HUES6 (cell line): ENCODE results near the gene TGIF1.
A peak's percentile ranks its signal among the peaks of the same experiment; 100 is the strongest.

Experiments
- H3K27ac ChIP-seq: 2 replicates; pipeline ENCODE4 v1.7.0; 2013; ENCODE audit warnings: low read depth, mild to moderate bottlenecking, low read length, inconsistent platforms
- H3K27me3 ChIP-seq: 2 replicates; pipeline ENCODE4 v1.6.1; 2013; ENCODE audit warnings: low read length; ENCODE audit not compliant: control insufficient read depth, insufficient read depth
- H3K36me3 ChIP-seq: 2 replicates; pipeline ENCODE4 v1.6.1; 2013; ENCODE audit warnings: low read length; ENCODE audit not compliant: control insufficient read depth, insufficient read depth
- H3K4me1 ChIP-seq: 2 replicates; pipeline ENCODE4 v1.6.1; 2013; ENCODE audit warnings: low read length; ENCODE audit not compliant: control insufficient read depth, insufficient read depth
- H3K4me3 ChIP-seq: 2 replicates; pipeline ENCODE4 v1.5.1; 2013; ENCODE audit warnings: low read depth, low read length
- H3K9ac ChIP-seq: one replicate; pipeline ENCODE4 v1.6.1; 2013; ENCODE audit warnings: mild to moderate bottlenecking, low read length
- H3K9me3 ChIP-seq: 2 replicates; pipeline ENCODE4 v1.6.1; 2013; ENCODE audit warnings: low read depth, low read length; ENCODE audit not compliant: control insufficient read depth, insufficient read depth

TGIF1 gene

GRCh38 chr18:3449512-3450011 is 410 bp upstream of the TGIF1 start:
- Histone ChIP-seq H3K27ac (peak overlapping the region; percentile 83; the same call in 1 of the 2 replicates), H3K36me3 (peaks cover 14% of the 10 kb centered on the region), H3K4me1 (peaks cover 26% of the 10 kb centered on the region), H3K4me3 (peak overlapping the region; percentile 83), H3K9ac (peak overlapping the region; percentile 83), H3K27me3 (no peaks in the 10 kb centered on the region), H3K9me3 (no peaks in the 10 kb centered on the region)

GRCh38 chr18:3450799-3451182 is 819 bp downstream of the TGIF1 start:
- peak overlapping the region; percentile 70 for H3K27ac ChIP-seq
- peaks cover 25% of the 10 kb centered on the region for H3K4me1 ChIP-seq
- no peaks in the 10 kb centered on the region for H3K27me3 ChIP-seq
- peak overlapping the region; percentile 83 for H3K4me3 ChIP-seq
- no peaks in the 10 kb centered on the region for H3K9me3 ChIP-seq
- peaks cover 18% of the 10 kb centered on the region for H3K36me3 ChIP-seq
- H3K9ac ChIP-seq, result peak overlapping the region; percentile 98

DNA sequence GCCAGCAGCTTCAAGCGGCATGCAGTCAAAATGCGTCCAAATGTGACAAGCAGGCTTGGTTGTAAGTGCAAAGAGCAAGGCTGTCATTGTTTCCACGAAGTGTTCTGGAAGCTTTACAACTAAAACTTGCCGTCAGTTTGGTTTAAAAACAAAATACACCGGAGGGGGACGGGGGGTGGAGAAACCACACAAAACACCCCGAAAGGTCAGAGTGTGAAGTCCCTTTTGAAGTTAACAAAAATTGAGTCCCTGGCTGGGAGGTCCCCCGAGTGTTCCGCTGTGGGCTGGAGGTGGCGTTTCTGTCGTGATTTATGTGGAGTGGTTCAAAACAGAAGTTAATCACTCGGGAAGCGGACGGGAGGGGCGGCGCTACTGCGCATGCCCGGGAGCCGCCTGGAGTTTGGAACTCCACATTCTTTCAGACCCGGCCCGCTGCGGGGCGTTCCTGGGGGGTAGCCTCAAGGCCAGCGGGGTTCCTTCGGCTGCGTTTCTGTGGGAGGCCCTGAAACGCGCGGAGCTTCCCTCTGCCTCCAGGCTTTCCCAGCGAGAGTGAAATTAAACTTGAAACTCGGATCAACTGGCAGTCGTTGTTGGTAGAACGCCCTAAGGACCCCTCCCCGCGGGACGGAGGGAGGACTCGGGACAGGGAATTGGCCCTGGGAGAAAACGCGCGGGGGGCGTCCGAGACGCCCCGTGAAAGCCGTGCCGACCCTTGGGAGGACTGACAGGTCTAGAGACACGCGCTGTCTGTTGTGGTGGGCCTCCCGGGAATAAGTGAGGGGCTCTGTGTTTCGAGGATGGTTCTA is 1.4 kb downstream of the TGIF1 start:
- Histone ChIP-seq H3K9me3 (no peaks in the 10 kb centered on the region), H3K27me3 (no peaks in the 10 kb centered on the region), H3K4me3 (peak overlapping the region; percentile 83), H3K9ac (peak overlapping the region; percentile 98), H3K4me1 (peaks cover 26% of the 10 kb centered on the region), H3K27ac (peak overlapping the region; percentile 70), H3K36me3 (peaks cover 24% of the 10 kb centered on the region)

- H3K27ac ChIP-seq, result peak overlapping the region; percentile 70
- H3K9ac ChIP-seq, result peak overlapping the region; percentile 98
- H3K4me1 ChIP-seq, result peaks cover 26% of the 10 kb centered on the region
- H3K36me3 ChIP-seq, result peaks cover 32% of the 10 kb centered on the region
- peak overlapping the region; percentile 83 for H3K4me3 ChIP-seq
- no peaks in the 10 kb centered on the region for H3K27me3 ChIP-seq
- no peaks in the 10 kb centered on the region for H3K9me3 ChIP-seq
Measured at GRCh38 chr18:3451989-3452749, 2.2 kb downstream of the TGIF1 start.

DNA sequence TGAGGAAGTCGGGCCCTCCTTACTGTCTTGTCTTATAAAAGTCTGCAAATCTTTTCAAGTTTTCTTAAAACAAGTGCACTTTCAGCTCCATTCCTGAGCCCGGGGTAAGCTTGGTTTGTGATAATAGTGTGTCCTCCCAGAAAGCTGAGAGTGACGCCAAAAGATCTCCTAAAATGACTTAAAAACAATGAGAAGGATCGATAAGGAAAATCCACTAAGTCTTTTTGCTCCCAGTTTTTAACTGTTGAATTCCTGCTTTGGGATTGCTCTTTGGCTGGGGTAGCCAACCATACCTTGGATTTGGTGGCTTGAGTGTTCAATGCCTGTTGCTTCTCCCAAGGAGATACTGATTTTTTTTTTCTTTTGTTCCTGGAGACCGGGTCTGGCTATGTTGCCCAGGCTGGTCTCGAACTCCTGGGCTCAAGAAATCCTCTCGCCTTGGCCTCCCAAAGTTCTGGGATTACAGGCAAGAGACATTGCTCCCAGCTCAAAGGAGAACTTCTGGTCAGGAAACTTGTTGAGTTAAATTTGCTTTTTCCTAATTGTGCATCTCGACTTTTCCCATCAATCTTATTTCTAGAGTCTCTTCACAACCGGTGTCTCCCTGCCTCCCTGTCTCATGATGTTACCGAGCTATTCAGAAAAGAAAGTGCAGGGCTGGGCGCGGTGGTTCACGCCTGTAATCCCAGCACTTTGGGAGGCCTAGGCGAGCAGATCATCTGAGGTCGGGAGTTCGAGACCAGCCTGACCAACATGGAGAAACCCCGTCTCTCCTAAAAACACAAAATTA is 3.0 kb downstream of the TGIF1 start:
- H3K4me3 ChIP-seq, result peak overlapping the region; percentile 83

GRCh38 chr18:3453540-3454364 is 3.8 kb downstream of the TGIF1 start:
- peaks cover 48% of the 10 kb centered on the region for H3K36me3 ChIP-seq
- peaks cover 35% of the 10 kb centered on the region for H3K4me1 ChIP-seq
- H3K4me3 ChIP-seq, result peak overlapping the region; percentile 83

More for the DNA sequence above, 3.0 kb downstream of the TGIF1 start:
- Histone ChIP-seq H3K9ac (peak overlapping the region; percentile 98), H3K9me3 (no peaks in the 10 kb centered on the region), H3K36me3 (peaks cover 40% of the 10 kb centered on the region), H3K27me3 (no peaks in the 10 kb centered on the region), H3K4me1 (peaks cover 28% of the 10 kb centered on the region), H3K27ac (peak overlapping the region; percentile 70)

GRCh38 chr18:3454365-3455089 is 4.6 kb downstream of the TGIF1 start:
- peaks cover 56% of the 10 kb centered on the region for H3K36me3 ChIP-seq
- peaks cover 43% of the 10 kb centered on the region for H3K4me1 ChIP-seq
- H3K27ac ChIP-seq, result peak overlapping the region; percentile 70
- H3K27me3 ChIP-seq, result no peaks in the 10 kb centered on the region
- peak overlapping the region; percentile 98 for H3K9ac ChIP-seq
- H3K4me3 ChIP-seq, result peak overlapping the region; percentile 83
- H3K9me3 ChIP-seq, result no peaks in the 10 kb centered on the region

More at GRCh38 chr18:3453540-3454364, 3.8 kb downstream of the TGIF1 start:
- no peaks in the 10 kb centered on the region for H3K9me3 ChIP-seq
- peak overlapping the region; percentile 98 for H3K9ac ChIP-seq
- peak overlapping the region; percentile 70 for H3K27ac ChIP-seq
- no peaks in the 10 kb centered on the region for H3K27me3 ChIP-seq

GRCh38 chr18:3455090-3455635 is 5.2 kb downstream of the TGIF1 start:
- H3K36me3 ChIP-seq, result peaks cover 60% of the 10 kb centered on the region
- no peaks in the 10 kb centered on the region for H3K9me3 ChIP-seq
- H3K27me3 ChIP-seq, result no peaks in the 10 kb centered on the region
- H3K9ac ChIP-seq, result peak overlapping the region; percentile 64
- H3K4me3 ChIP-seq, result peak overlapping the region; percentile 83
- peak overlapping the region; percentile 70 for H3K27ac ChIP-seq
- peaks cover 45% of the 10 kb centered on the region for H3K4me1 ChIP-seq

GRCh38 chr18:3455907-3456685 is 6.1 kb downstream of the TGIF1 start:
- Histone ChIP-seq H3K4me1 (peaks cover 47% of the 10 kb centered on the region), H3K27ac (peak overlapping the region; percentile 70), H3K4me3 (peak overlapping the region; percentile 83), H3K9ac (peak overlapping the region; percentile 46), H3K27me3 (no peaks in the 10 kb centered on the region), H3K9me3 (no peaks in the 10 kb centered on the region), H3K36me3 (peaks cover 65% of the 10 kb centered on the region)
